Measurements from ENCODE around the gene ANKRD1.
A peak's percentile ranks its signal among the peaks of the same experiment; 100 is the strongest.
"Not testable (repeated sequence)": the region's sequence is repeated elsewhere in the genome, so short reads cannot be mapped to it uniquely, and the experiment has no call there.

The ANKRD1 gene

GRCh38 chr10:90914992-90915765 is 5.7 kb downstream of the ANKRD1 start:
- intact Hi-C loops (cut with DNase I): loop anchor here (5.0 kb wide), 1 partner anchor 337 kb away; no protein-coding TSS in a partner anchor
- no peak for DNase-seq

GRCh38 chr10:90913774-90914420 is 7.0 kb downstream of the ANKRD1 start:
- intact Hi-C loops (cut with DNase I): loop anchor here (5.0 kb wide), 1 partner anchor 338 kb away; no protein-coding TSS in a partner anchor
- DNase-seq: no peak

- intact Hi-C loops (cut with DNase I): loop anchor here (5.0 kb wide), 1 partner anchor 339 kb away; no protein-coding TSS in a partner anchor
- DNase-seq: no peak
Observed at GRCh38 chr10:90912854-90913479, 7.9 kb downstream of the ANKRD1 start.

GRCh38 chr10:90912174-90912573 is 8.7 kb downstream of the ANKRD1 start:
- intact Hi-C loops (cut with DNase I): loop anchor here (5.0 kb wide), 1 partner anchor 340 kb away; no protein-coding TSS in a partner anchor
- no peak for DNase-seq

- DNase-seq: peak; percentile 15 to 90 (median 68)
- intact Hi-C loops (cut with DNase I): loop anchor here (5.0 kb wide), 1 partner anchor 341 kb away; no protein-coding TSS in a partner anchor
Observed at GRCh38 chr10:90911133-90912051, 9.5 kb downstream of the ANKRD1 start.

GRCh38 chr10:90906596-90906995 is 14.3 kb downstream of the ANKRD1 start:
- intact Hi-C loops (cut with DNase I): no loop called here
- DNase-seq: no peak

GRCh38 chr10:90905925-90906324 is 15.0 kb downstream of the ANKRD1 start:
- DNase-seq: no peak
- intact Hi-C loops (cut with DNase I): no loop called here

GRCh38 chr10:90896916-90897315 is 24.0 kb downstream of the ANKRD1 start:
- DNase-seq; intact Hi-C loops (cut with DNase I): not testable (repeated sequence)

- no peak for DNase-seq
- intact Hi-C loops (cut with DNase I): no loop called here
Observed at GRCh38 chr10:90893190-90893589, 27.7 kb downstream of the ANKRD1 start.

GRCh38 chr10:90890347-90890746 is 30.5 kb downstream of the ANKRD1 start:
- intact Hi-C loops (cut with DNase I): no loop called here
- no peak for DNase-seq

- DNase-seq: no peak
- intact Hi-C loops (cut with DNase I): no loop called here
Observed at GRCh38 chr10:90889636-90890035, 31.3 kb downstream of the ANKRD1 start.

GRCh38 chr10:90888387-90888786 is 32.5 kb downstream of the ANKRD1 start:
- DNase-seq: no peak
- intact Hi-C loops (cut with DNase I): no loop called here

- DNase-seq: no peak
- intact Hi-C loops (cut with DNase I): no loop called here
Observed at GRCh38 chr10:90887555-90887954, 33.3 kb downstream of the ANKRD1 start.

GRCh38 chr10:90885176-90885575 is 35.7 kb downstream of the ANKRD1 start:
- DNase-seq: no peak
- intact Hi-C loops (cut with DNase I): no loop called here

- DNase-seq: no peak
- intact Hi-C loops (cut with DNase I): no loop called here
Observed at GRCh38 chr10:90884431-90884830, 36.5 kb downstream of the ANKRD1 start.

GRCh38 chr10:90880059-90880719 is 40.7 kb downstream of the ANKRD1 start:
- intact Hi-C loops (cut with DNase I); DNase-seq: not testable (repeated sequence)

GRCh38 chr10:90879062-90879461 is 41.8 kb downstream of the ANKRD1 start:
- intact Hi-C loops (cut with DNase I): no loop called here

GRCh38 chr10:90872648-90873020 is 48.3 kb downstream of the ANKRD1 start:
- intact Hi-C loops (cut with DNase I): loop anchor here (5.0 kb wide), 1 partner anchor 120 kb away; no protein-coding TSS in a partner anchor

More at GRCh38 chr10:90879062-90879461, 41.8 kb downstream of the ANKRD1 start:
- DNase-seq: no peak

More at GRCh38 chr10:90872648-90873020, 48.3 kb downstream of the ANKRD1 start:
- no peak for DNase-seq
